ENCODE results near the gene ADAM21. TPM values are rescaled to one million over a fixed set of nuclear protein-coding genes. Genes with fewer than 3 reads are reported as not detected.
"Not testable (repeated sequence)": the region's sequence is repeated elsewhere in the genome, so short reads cannot be mapped to it uniquely, and the experiment has no call there.

Gene ADAM21
- total RNA-seq, 8 experiments from 2014 or later: 0.17 to 3.5 (median 1.1) TPM

GRCh38 chr14:70442750-70443149, 9.2 kb upstream of the ADAM21 start:
- Histone ChIP-seq H3K4me1 (replicated peaks in 1 of 2) (no peaks in the 10 kb centered on the region), H3K4me3 (no peak overlapping the region), H3K27ac (no peak overlapping the region)
- ATAC-seq (replicated peaks in 6 of 8): no peak
- in situ Hi-C loops (cut with MboI; ENCODE audit: low pct_unique_long_range_greater_than_20kb in 2 of 9, low sequenced_read_pairs in 9 of 9, unreplicated experiment in 9 of 9): no loop called here
- WGBS, 10 experiments: 7 to 97% (median 56%) methylated on average over 1 to 4 of the region's 4 CpGs; no CpG with 5 or more reads in 2 of the 10 experiments

- no peak overlapping the region for H3K27ac ChIP-seq
- H3K4me3 ChIP-seq: no peak overlapping the region
- H3K4me1 ChIP-seq (replicated peaks in 1 of 2): no peaks in the 10 kb centered on the region
- 36 to 82% (median 60%) methylated on average over 2 to 4 of the region's 4 CpGs; no CpG with 5 or more reads in 3 of the 10 experiments for WGBS, 10 experiments
- ATAC-seq (replicated peaks in 6 of 8): peak in 2 of 8 experiments; percentile 84 to 89
- in situ Hi-C loops (cut with MboI; ENCODE audit: low pct_unique_long_range_greater_than_20kb in 2 of 9, low sequenced_read_pairs in 9 of 9, unreplicated experiment in 9 of 9): no loop called here
Measured at GRCh38 chr14:70448633-70449340, 3.2 kb upstream of the ADAM21 start.

GRCh38 chr14:70454731-70455130, 2.8 kb downstream of the ADAM21 start:
- no peak overlapping the region for H3K4me3 ChIP-seq
- in situ Hi-C loops (cut with MboI; ENCODE audit: low pct_unique_long_range_greater_than_20kb in 2 of 9, low sequenced_read_pairs in 9 of 9, unreplicated experiment in 9 of 9): no loop called here
- ATAC-seq (replicated peaks in 6 of 8): no peak
- WGBS, 10 experiments: 0 to 100% (median 83%) methylated on average over 1 of the region's 1 CpG; no CpG with 5 or more reads in 4 of the 10 experiments
- no peaks in the 10 kb centered on the region for H3K4me1 ChIP-seq (replicated peaks in 1 of 2)
- no peak overlapping the region for H3K27ac ChIP-seq

GRCh38 chr14:70468731-70469130, 16.8 kb downstream of the ADAM21 start:
- no peak for ATAC-seq (replicated peaks in 6 of 8)
- 70 to 96% (median 79%) methylated on average over 1 to 3 of the region's 3 CpGs; no CpG with 5 or more reads in 1 of the 10 experiments for WGBS, 10 experiments
- in situ Hi-C loops (cut with MboI; ENCODE audit: low pct_unique_long_range_greater_than_20kb in 2 of 9, low sequenced_read_pairs in 9 of 9, unreplicated experiment in 9 of 9): no loop called here
- no peak overlapping the region for H3K27ac ChIP-seq
- H3K4me3 ChIP-seq: no peak overlapping the region
- H3K4me1 ChIP-seq (replicated peaks in 1 of 2): no peaks in the 10 kb centered on the region

GRCh38 chr14:70470863-70471563, 19.0 kb downstream of the ADAM21 start:
- H3K4me3 ChIP-seq; in situ Hi-C loops (cut with MboI; ENCODE audit: low pct_unique_long_range_greater_than_20kb in 2 of 9, low sequenced_read_pairs in 9 of 9, unreplicated experiment in 9 of 9); H3K4me1 ChIP-seq (replicated peaks in 1 of 2); ATAC-seq (replicated peaks in 6 of 8); H3K27ac ChIP-seq: not testable (repeated sequence)
- 0 to 88% (median 32%) methylated on average over 1 to 3 of the region's 8 CpGs for WGBS, 10 experiments

GRCh38 chr14:70472253-70473159, 20.5 kb downstream of the ADAM21 start:
- in situ Hi-C loops (cut with MboI; ENCODE audit: low pct_unique_long_range_greater_than_20kb in 2 of 9, low sequenced_read_pairs in 9 of 9, unreplicated experiment in 9 of 9): no loop called here
- ATAC-seq (replicated peaks in 6 of 8): peak in 1 of 8 experiments; percentile 48
- WGBS, 10 experiments: 47 to 91% (median 76%) methylated on average over 3 to 4 of the region's 4 CpGs
- Histone ChIP-seq H3K27ac (no peak overlapping the region), H3K4me1 (replicated peaks in 1 of 2) (no peaks in the 10 kb centered on the region), H3K4me3 (no peak overlapping the region)

- in situ Hi-C loops (cut with MboI; ENCODE audit: low pct_unique_long_range_greater_than_20kb in 2 of 9, low sequenced_read_pairs in 9 of 9, unreplicated experiment in 9 of 9): no loop called here
- no peak overlapping the region for H3K4me3 ChIP-seq
- H3K27ac ChIP-seq: no peak overlapping the region
- no peaks in the 10 kb centered on the region for H3K4me1 ChIP-seq (replicated peaks in 1 of 2)
- no peak for ATAC-seq (replicated peaks in 6 of 8)
- 0 to 100% (median 13%) methylated on average over 1 to 2 of the region's 2 CpGs; no CpG with 5 or more reads in 5 of the 10 experiments for WGBS, 10 experiments
Measured at GRCh38 chr14:70473825-70474224, 21.9 kb downstream of the ADAM21 start.

- WGBS, 10 experiments: no CpG with 5 or more reads among the region's 13 CpGs
- ATAC-seq (replicated peaks in 6 of 8); H3K4me3 ChIP-seq; in situ Hi-C loops (cut with MboI; ENCODE audit: low pct_unique_long_range_greater_than_20kb in 2 of 9, low sequenced_read_pairs in 9 of 9, unreplicated experiment in 9 of 9); H3K4me1 ChIP-seq (replicated peaks in 1 of 2); H3K27ac ChIP-seq: not testable (repeated sequence)
Measured at GRCh38 chr14:70475459-70475858, 23.5 kb downstream of the ADAM21 start.

- H3K4me1 ChIP-seq (replicated peaks in 1 of 2); in situ Hi-C loops (cut with MboI; ENCODE audit: low pct_unique_long_range_greater_than_20kb in 2 of 9, low sequenced_read_pairs in 9 of 9, unreplicated experiment in 9 of 9); H3K27ac ChIP-seq; H3K4me3 ChIP-seq; ATAC-seq (replicated peaks in 6 of 8): not testable (repeated sequence)
- WGBS, 10 experiments: no CpG with 5 or more reads among the region's 57 CpGs
Measured at GRCh38 chr14:70477356-70478105, 25.6 kb downstream of the ADAM21 start.

GRCh38 chr14:70489579-70490200, 37.7 kb downstream of the ADAM21 start:
- 0 to 57% (median 30%) methylated on average over 1 to 3 of the region's 3 CpGs; no CpG with 5 or more reads in 4 of the 10 experiments for WGBS, 10 experiments
- in situ Hi-C loops (cut with MboI; ENCODE audit: low pct_unique_long_range_greater_than_20kb in 2 of 9, low sequenced_read_pairs in 9 of 9, unreplicated experiment in 9 of 9): no loop called here
- Histone ChIP-seq H3K4me1 (replicated peaks in 1 of 2) (no peaks in the 10 kb centered on the region), H3K27ac (no peak overlapping the region), H3K4me3 (no peak overlapping the region)
- peak in 2 of 8 experiments; percentile 24 to 37 for ATAC-seq (replicated peaks in 6 of 8)

- H3K4me1 ChIP-seq (replicated peaks in 1 of 2): no peaks in the 10 kb centered on the region
Measured at GRCh38 chr14:70498191-70498590, 46.2 kb downstream of the ADAM21 start.

More at GRCh38 chr14:70498191-70498590, 46.2 kb downstream of the ADAM21 start:
- Histone ChIP-seq H3K27ac (no peak overlapping the region), H3K4me3 (no peak overlapping the region)
- in situ Hi-C loops (cut with MboI; ENCODE audit: low pct_unique_long_range_greater_than_20kb in 2 of 9, low sequenced_read_pairs in 9 of 9, unreplicated experiment in 9 of 9): no loop called here
- ATAC-seq (replicated peaks in 6 of 8): no peak

All from motor neuron (in vitro differentiated cells).